BJ (cell line): Measurements from ENCODE around the gene ASB15. TPM values are rescaled to one million over a fixed set of nuclear protein-coding genes. Genes with fewer than 3 reads are reported as not detected.

ENCODE experiments used
- CTCF ChIA-PET: fragments of 350-600 bp; formaldehyde crosslinking; extraction: SDS; loops from one replicate; lab custom pipeline; 2021; ENCODE audit warnings: antibody characterized with exemption, inconsistent platforms; lab: Yijun Ruan, JAX
- POLR2A ChIA-PET: fragments of 300-600 bp; sonication (Branson Sonifier 250); formaldehyde crosslinking; extraction: SDS; loops from one replicate; lab custom pipeline; 2021; ENCODE audit warnings: antibody characterized with exemption; lab: Charles Lee
- DNase-seq: peaks from one replicate; pipeline ENCODE4 v3.0.0-alpha.2; 2011; ENCODE audit warnings: low read depth
- H3K27me3 ChIP-seq: 2 replicates; pipeline ENCODE4 v1.6.0; 2011; ENCODE audit warnings: low read length; ENCODE audit not compliant: control insufficient read depth, insufficient read depth
- H3K36me3 ChIP-seq: 2 replicates; pipeline ENCODE4 v1.5.1; 2011; ENCODE audit warnings: low read length; ENCODE audit not compliant: control insufficient read depth, insufficient read depth
- H3K4me3 ChIP-seq: 2 replicates; pipeline ENCODE4 v1.5.1; 2011; ENCODE audit warnings: low read depth, mild to moderate bottlenecking, control low read depth, low read length
- polyA plus RNA-seq: library from polyadenylated mRNA; depleted of rRNA; stranded (reverse); fragments of >200 nt; gene quantifications from 2 replicates; pipeline ENCODE4 v1.2.3, GENCODE V29; 2011
- TF ChIP-seq, protein P1 (sequence below): IDR thresholded peaks from 2 replicates; pipeline ENCODE4 v1.5.1; 2011; ENCODE audit warnings: low read depth, mild to moderate bottlenecking, control low read depth, inconsistent platforms, low read length, moderate library complexity; ENCODE audit not compliant: insufficient read depth

ASB15 gene
- polyA plus RNA-seq, 1 experiment = not detected

DNA sequence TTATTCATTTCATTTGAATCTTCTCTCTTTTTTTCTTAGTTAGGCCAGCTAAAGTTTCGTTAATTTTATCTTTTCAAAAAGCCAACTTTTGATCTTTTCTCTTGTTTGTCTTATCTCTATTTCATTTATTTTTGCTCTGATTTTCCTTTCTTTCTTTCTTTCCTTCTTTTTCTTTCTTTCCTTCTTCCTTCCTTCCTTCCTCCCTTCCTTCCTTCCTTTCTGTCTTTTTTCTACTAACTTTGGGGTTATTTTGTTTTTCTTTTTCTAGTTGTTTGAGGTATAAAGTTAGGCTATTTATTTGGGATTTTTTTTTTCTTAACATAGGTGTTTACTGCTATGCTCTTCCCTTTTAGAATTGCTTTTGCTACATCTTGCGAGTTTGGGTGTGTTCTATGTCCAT is 13.2 kb upstream of the ASB15 start:
- TF ChIP-seq, protein P1, sequence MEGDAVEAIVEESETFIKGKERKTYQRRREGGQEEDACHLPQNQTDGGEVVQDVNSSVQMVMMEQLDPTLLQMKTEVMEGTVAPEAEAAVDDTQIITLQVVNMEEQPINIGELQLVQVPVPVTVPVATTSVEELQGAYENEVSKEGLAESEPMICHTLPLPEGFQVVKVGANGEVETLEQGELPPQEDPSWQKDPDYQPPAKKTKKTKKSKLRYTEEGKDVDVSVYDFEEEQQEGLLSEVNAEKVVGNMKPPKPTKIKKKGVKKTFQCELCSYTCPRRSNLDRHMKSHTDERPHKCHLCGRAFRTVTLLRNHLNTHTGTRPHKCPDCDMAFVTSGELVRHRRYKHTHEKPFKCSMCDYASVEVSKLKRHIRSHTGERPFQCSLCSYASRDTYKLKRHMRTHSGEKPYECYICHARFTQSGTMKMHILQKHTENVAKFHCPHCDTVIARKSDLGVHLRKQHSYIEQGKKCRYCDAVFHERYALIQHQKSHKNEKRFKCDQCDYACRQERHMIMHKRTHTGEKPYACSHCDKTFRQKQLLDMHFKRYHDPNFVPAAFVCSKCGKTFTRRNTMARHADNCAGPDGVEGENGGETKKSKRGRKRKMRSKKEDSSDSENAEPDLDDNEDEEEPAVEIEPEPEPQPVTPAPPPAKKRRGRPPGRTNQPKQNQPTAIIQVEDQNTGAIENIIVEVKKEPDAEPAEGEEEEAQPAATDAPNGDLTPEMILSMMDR = no peak
- H3K27me3 ChIP-seq = no peaks in the 10 kb centered on the region
- ChIA-PET POLR2A (no interaction called here), CTCF (no interaction called here)
- H3K4me3 ChIP-seq = no peak overlapping the region
- DNase-seq = no peak
- H3K36me3 ChIP-seq = no peaks in the 10 kb centered on the region

DNA sequence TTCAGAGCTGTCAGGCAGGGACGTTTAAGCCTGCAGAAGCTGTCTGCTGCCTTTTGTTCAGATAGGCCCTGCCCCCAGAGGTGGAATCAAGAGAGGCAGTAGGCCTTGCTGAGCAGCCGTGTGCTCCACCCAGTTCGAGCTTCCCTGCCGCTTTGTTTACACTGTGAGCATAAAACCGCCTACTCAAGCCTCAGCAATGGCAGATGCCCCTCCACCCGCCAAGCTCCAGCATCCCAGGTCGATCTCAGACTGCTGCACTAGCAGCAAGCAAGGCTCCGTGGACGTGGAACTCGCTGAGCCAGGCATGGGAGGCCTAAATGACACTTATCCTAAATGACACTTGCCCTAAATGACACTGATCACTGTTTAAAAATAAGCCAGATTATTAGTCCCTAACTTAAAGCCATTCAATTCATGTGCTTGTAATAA is 6.8 kb upstream of the ASB15 start:
- ChIA-PET POLR2A (no interaction called here), CTCF (interaction anchor here (2.0 kb wide), 1 partner anchor 14 kb away, joined by 8 read pairs; no protein-coding TSS in a partner anchor)
- Histone ChIP-seq H3K36me3 (no peaks in the 10 kb centered on the region), H3K27me3 (no peaks in the 10 kb centered on the region), H3K4me3 (no peak overlapping the region)
- TF ChIP-seq, protein P1 = no peak
- DNase-seq = no peak

DNA sequence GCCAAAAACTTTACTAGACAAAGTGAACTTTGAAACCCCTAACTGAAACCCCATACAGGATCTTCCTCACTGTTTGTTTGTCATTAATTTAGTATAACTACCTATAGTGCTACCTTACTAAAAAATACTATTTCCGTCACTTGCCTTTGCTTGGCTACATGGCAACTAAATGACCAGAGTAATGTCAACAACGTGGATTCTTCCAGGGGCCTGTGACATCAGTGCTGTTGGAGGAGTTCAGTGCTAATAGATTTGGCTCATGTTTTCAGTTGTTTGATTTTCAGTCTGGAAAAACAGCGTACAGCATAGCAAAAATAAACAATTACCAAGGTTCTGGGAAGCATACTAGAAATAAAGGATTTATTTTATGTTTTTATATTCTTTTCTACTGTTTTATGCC is 3.0 kb upstream of the ASB15 start:
- Histone ChIP-seq H3K36me3 (no peaks in the 10 kb centered on the region), H3K4me3 (no peak overlapping the region), H3K27me3 (no peaks in the 10 kb centered on the region)
- ChIA-PET POLR2A (no interaction called here), CTCF (no interaction called here)
- DNase-seq = no peak
- TF ChIP-seq, protein P1 = no peak

DNA sequence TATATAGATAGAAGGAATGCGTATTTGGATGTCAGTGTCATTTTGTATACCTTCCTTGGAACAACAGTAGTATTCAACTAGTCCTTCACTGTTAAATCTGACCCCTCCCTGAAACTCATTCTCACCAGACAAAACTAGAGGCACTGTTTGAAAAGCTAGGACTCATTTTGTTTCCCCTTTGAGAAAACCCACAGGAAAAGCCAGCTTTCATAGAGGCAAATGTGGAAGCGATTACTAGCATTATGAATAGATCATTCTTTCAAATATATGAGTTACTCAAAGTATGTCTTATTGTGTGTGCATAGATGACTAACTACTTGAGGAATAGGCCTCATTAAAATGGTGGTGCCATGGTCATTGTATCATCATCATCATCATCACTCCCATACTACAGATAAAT is 1.9 kb upstream of the ASB15 start:
- CTCF ChIA-PET = interaction anchor here (0.8 kb wide), 1 partner anchor 19 kb away, joined by 3 read pairs; no protein-coding TSS in a partner anchor
- POLR2A ChIA-PET = no interaction called here
- Histone ChIP-seq H3K4me3 (no peak overlapping the region), H3K36me3 (no peaks in the 10 kb centered on the region), H3K27me3 (no peaks in the 10 kb centered on the region)
- TF ChIP-seq, protein P1 = no peak
- no peak for DNase-seq

DNA sequence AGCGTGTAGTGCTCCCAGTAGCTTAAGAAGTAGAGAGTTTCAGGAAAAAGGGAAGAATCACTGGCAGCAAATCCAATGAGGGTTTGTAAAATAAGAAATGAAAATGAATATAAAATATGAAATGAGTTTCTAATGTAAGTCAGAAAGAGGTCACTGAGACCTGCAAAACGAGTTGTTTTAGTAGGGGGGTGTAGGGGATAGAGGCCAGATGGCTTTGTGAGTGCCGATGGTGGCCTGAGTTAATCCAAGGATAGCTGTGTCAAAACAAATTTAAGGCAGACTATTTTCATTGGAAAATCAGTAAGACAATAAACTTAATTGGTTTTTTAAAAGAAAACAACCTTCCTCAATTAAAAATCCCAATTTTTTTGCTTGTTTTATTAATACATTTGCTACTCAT is 745 bp upstream of the ASB15 start:
- ChIA-PET POLR2A (no interaction called here), CTCF (interaction anchor here (0.9 to 1.5 kb wide), 2 partner anchors 23 to 100 kb away, joined by 3 read pairs; no protein-coding TSS in a partner anchor)

More for the DNA sequence above, 745 bp upstream of the ASB15 start:
- TF ChIP-seq, protein P1 = no peak
- Histone ChIP-seq H3K4me3 (no peak overlapping the region), H3K36me3 (no peaks in the 10 kb centered on the region), H3K27me3 (no peaks in the 10 kb centered on the region)
- no peak for DNase-seq
